GM06990 (cell line): Measurements from ENCODE around the gene TRDMT1.

Experiments used
- DNase-seq: peaks from one replicate; pipeline ENCODE4 v3.0.0-alpha.2; 2011; ENCODE audit not compliant: insufficient read length; ENCODE audit errors: extremely low read depth
- H3K27me3 ChIP-seq: replicated peaks from 2 replicates; pipeline ENCODE4 v1.6.0; 2011; ENCODE audit warnings: low read length; ENCODE audit not compliant: control insufficient read depth, insufficient read depth
- H3K36me3 ChIP-seq: 2 replicates; pipeline ENCODE4 v1.5.1; 2011; ENCODE audit warnings: low read length; ENCODE audit not compliant: control insufficient read depth, insufficient read depth
- H3K4me3 ChIP-seq: replicated peaks from 2 replicates; pipeline ENCODE4 v1.5.1; 2011; ENCODE audit warnings: low read depth, mild to moderate bottlenecking, control low read depth, low read length
- CTCF ChIP-seq: IDR thresholded peaks from 2 replicates; pipeline ENCODE4 v1.5.1; 2011; ENCODE audit warnings: low read length, control low read depth, mild to moderate bottlenecking, inconsistent platforms; ENCODE audit not compliant: insufficient read depth, poor library complexity, severe bottlenecking

TRDMT1 gene

GRCh38 chr10:17244700-17245365 is 43.4 kb upstream of the TRDMT1 start:
- no peak for DNase-seq
- H3K36me3 ChIP-seq: no peaks in the 10 kb centered on the region
- H3K27me3 ChIP-seq: no peaks in the 10 kb centered on the region
- TF ChIP-seq CTCF: no peak
- no peak overlapping the region for H3K4me3 ChIP-seq

GRCh38 chr10:17241611-17242333 is 40.3 kb upstream of the TRDMT1 start:
- H3K36me3 ChIP-seq: no peaks in the 10 kb centered on the region; the same call in none of the 2 replicates
- H3K27me3 ChIP-seq: no peaks in the 10 kb centered on the region
- H3K4me3 ChIP-seq: no peak overlapping the region
- no peak for DNase-seq
- TF ChIP-seq CTCF: no peak

GRCh38 chr10:17240616-17241015 is 39.1 kb upstream of the TRDMT1 start:
- Histone ChIP-seq H3K4me3 (no peak overlapping the region), H3K27me3 (no peaks in the 10 kb centered on the region), H3K36me3 (peaks cover 3% of the 10 kb centered on the region)
- no peak for TF ChIP-seq CTCF
- DNase-seq: no peak

GRCh38 chr10:17240096-17240495 is 38.6 kb upstream of the TRDMT1 start:
- Histone ChIP-seq H3K36me3 (peaks cover 4% of the 10 kb centered on the region), H3K27me3 (no peaks in the 10 kb centered on the region), H3K4me3 (no peak overlapping the region)
- TF ChIP-seq CTCF: no peak
- DNase-seq: no peak

- no peak for DNase-seq
Measured at GRCh38 chr10:17239345-17240085, 38.0 kb upstream of the TRDMT1 start.

More at GRCh38 chr10:17239345-17240085, 38.0 kb upstream of the TRDMT1 start:
- no peak for TF ChIP-seq CTCF
- no peaks in the 10 kb centered on the region for H3K27me3 ChIP-seq
- H3K36me3 ChIP-seq: peaks cover 9% of the 10 kb centered on the region
- H3K4me3 ChIP-seq: no peak overlapping the region
